B cell (primary cell): ENCODE measurements around the gene NCEH1.

ENCODE experiments used
- EZH2 ChIP-seq: IDR thresholded peaks from 2 replicates; pipeline ENCODE4 v1.6.1; 2012; ENCODE audit warnings: borderline replicate concordance, low read depth, mild to moderate bottlenecking, moderate library complexity, low read length; ENCODE audit not compliant: insufficient read depth, poor library complexity, severe bottlenecking
- TF ChIP-seq, protein P1 (sequence below): fragments of 200-600 bp; IDR thresholded peaks from one replicate; pipeline ENCODE4 v1.8.0; 2022; ENCODE audit warnings: antibody characterized with exemption, mild to moderate bottlenecking

DNA sequence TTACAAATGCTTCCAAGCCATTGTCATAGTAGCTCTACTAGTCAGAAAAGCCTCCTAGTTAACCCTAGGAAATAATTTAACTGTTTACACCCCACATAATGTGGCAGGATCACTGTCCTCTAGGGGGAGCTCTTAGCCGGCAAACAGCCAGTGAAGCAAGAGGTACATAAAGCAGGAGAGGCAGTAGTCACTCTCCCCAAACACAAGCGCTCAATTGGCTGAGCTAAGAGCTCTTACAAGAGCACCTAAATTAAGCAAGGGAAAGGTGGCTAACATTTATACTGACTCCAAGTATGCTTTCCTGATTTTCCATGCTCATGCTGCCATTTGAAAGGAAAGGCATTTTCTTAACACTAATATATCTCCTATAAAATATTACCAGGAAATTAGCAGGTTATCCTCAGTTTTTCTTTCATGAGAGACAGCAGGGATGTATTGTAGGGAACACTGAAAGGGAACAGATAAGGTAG, 37.6 kb downstream of the NCEH1 start:
- TF ChIP-seq, protein P1, sequence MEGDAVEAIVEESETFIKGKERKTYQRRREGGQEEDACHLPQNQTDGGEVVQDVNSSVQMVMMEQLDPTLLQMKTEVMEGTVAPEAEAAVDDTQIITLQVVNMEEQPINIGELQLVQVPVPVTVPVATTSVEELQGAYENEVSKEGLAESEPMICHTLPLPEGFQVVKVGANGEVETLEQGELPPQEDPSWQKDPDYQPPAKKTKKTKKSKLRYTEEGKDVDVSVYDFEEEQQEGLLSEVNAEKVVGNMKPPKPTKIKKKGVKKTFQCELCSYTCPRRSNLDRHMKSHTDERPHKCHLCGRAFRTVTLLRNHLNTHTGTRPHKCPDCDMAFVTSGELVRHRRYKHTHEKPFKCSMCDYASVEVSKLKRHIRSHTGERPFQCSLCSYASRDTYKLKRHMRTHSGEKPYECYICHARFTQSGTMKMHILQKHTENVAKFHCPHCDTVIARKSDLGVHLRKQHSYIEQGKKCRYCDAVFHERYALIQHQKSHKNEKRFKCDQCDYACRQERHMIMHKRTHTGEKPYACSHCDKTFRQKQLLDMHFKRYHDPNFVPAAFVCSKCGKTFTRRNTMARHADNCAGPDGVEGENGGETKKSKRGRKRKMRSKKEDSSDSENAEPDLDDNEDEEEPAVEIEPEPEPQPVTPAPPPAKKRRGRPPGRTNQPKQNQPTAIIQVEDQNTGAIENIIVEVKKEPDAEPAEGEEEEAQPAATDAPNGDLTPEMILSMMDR = peak; percentile 70
- no peak for TF ChIP-seq EZH2
